ENCODE data around the gene ABHD5. TPM values are rescaled to one million over a fixed set of nuclear protein-coding genes. Genes with fewer than 3 reads are reported as not detected.

Gene ABHD5
- total RNA-seq, 1 experiment from 2014 or later, result 29.5 TPM

- Histone ChIP-seq H3F3A (ENCODE audit: low read length, unreplicated experiment) (no peaks in the 10 kb centered on the region), H3K27ac (ENCODE audit: low read length) (no peak overlapping the region), H3K9ac (ENCODE audit: low read length) (no peak overlapping the region), H3K27me3 (ENCODE audit: low read length) (no peaks in the 10 kb centered on the region), H3K79me2 (ENCODE audit: low read length) (no peaks in the 10 kb centered on the region), H4K20me1 (ENCODE audit: low read length) (no peaks in the 10 kb centered on the region), H3K4me2 (ENCODE audit: low read length) (no peak overlapping the region), H3K9me2 (replicated peaks; ENCODE audit: low read length) (no peaks in the 10 kb centered on the region), H3K4me3 (ENCODE audit: low read length) (no peak overlapping the region), H2AFZ (ENCODE audit: low read length) (no peak overlapping the region), H3K36me3 (ENCODE audit: low read depth, low read length) (no peaks in the 10 kb centered on the region), H3K9me3 (ENCODE audit: low read length) (no peaks in the 10 kb centered on the region), H3K4me1 (ENCODE audit: insufficient read depth, low read length) (peaks cover 12% of the 10 kb centered on the region)
- no TSS peak for BruUV-seq (replicated peaks)
- CTCF ChIA-PET, result no interaction called here
- no peak for DNase-seq
- ATAC-seq, result no peak
- intact Hi-C loops (cut with micrococcal nuclease), result no loop called here
- POLR2A ChIA-PET (ENCODE audit: unreplicated experiment), result no interaction called here
- TF ChIP-seq CTCF (conservative IDR thresholded peaks at IDR 0.05; ENCODE audit: low read depth, low read length) (no peak), EZH2phosphoT487 (IDR thresholded peaks at IDR 0.05; ENCODE audit: borderline replicate concordance, low read length) (no peak), EZH2 (IDR thresholded peaks at IDR 0.05; ENCODE audit: low read length, unreplicated experiment) (no peak)
These were observed 5.8 kb upstream of the ABHD5 start for GRCh38 chr3:43684944-43685343.

GRCh38 chr3:43685921-43686320 lies 4.8 kb upstream of the ABHD5 start:
- no peaks in the 10 kb centered on the region for H3K36me3 ChIP-seq (ENCODE audit: low read depth, low read length)
- H4K20me1 ChIP-seq (ENCODE audit: low read length), result no peaks in the 10 kb centered on the region
- intact Hi-C loops (cut with micrococcal nuclease), result no loop called here
- TF ChIP-seq EZH2 (IDR thresholded peaks at IDR 0.05; ENCODE audit: low read length, unreplicated experiment) (no peak), CTCF (conservative IDR thresholded peaks at IDR 0.05; ENCODE audit: low read depth, low read length) (no peak), EZH2phosphoT487 (IDR thresholded peaks at IDR 0.05; ENCODE audit: borderline replicate concordance, low read length) (no peak)
- no peaks in the 10 kb centered on the region for H3F3A ChIP-seq (ENCODE audit: low read length, unreplicated experiment)
- H3K4me1 ChIP-seq (ENCODE audit: insufficient read depth, low read length), result peaks cover 12% of the 10 kb centered on the region
- no peak overlapping the region for H3K4me2 ChIP-seq (ENCODE audit: low read length)
- no peak overlapping the region for H2AFZ ChIP-seq (ENCODE audit: low read length)
- H3K27ac ChIP-seq (ENCODE audit: low read length), result no peak overlapping the region
- no peak for DNase-seq
- no peaks in the 10 kb centered on the region for H3K79me2 ChIP-seq (ENCODE audit: low read length)
- POLR2A ChIA-PET (ENCODE audit: unreplicated experiment), result no interaction called here
- ATAC-seq, result no peak
- no peaks in the 10 kb centered on the region for H3K9me2 ChIP-seq (replicated peaks; ENCODE audit: low read length)
- CTCF ChIA-PET, result no interaction called here
- H3K27me3 ChIP-seq (ENCODE audit: low read length), result no peaks in the 10 kb centered on the region
- H3K4me3 ChIP-seq (ENCODE audit: low read length), result no peak overlapping the region
- no TSS peak for BruUV-seq (replicated peaks)
- H3K9ac ChIP-seq (ENCODE audit: low read length), result no peak overlapping the region
- H3K9me3 ChIP-seq (ENCODE audit: low read length), result no peaks in the 10 kb centered on the region

- H3K4me3 ChIP-seq (ENCODE audit: low read length), result no peak overlapping the region
- CTCF ChIA-PET, result no interaction called here
- H4K20me1 ChIP-seq (ENCODE audit: low read length), result no peaks in the 10 kb centered on the region
- H2AFZ ChIP-seq (ENCODE audit: low read length), result no peak overlapping the region
- no TSS peak for BruUV-seq (replicated peaks)
- H3K36me3 ChIP-seq (ENCODE audit: low read depth, low read length), result no peaks in the 10 kb centered on the region
- no peaks in the 10 kb centered on the region for H3K9me3 ChIP-seq (ENCODE audit: low read length)
- DNase-seq (no peak), ATAC-seq (no peak)
- POLR2A ChIA-PET (ENCODE audit: unreplicated experiment), result no interaction called here
- H3K9ac ChIP-seq (ENCODE audit: low read length), result no peak overlapping the region
- no peak overlapping the region for H3K27ac ChIP-seq (ENCODE audit: low read length)
- H3K27me3 ChIP-seq (ENCODE audit: low read length), result no peaks in the 10 kb centered on the region
- peaks cover under 1% of the 10 kb centered on the region; the same call in 1 of the 2 replicates for H3K79me2 ChIP-seq (ENCODE audit: low read length)
- no peak overlapping the region for H3K4me2 ChIP-seq (ENCODE audit: low read length)
- H3K9me2 ChIP-seq (replicated peaks; ENCODE audit: low read length), result no peaks in the 10 kb centered on the region
- H3K4me1 ChIP-seq (ENCODE audit: insufficient read depth, low read length), result peaks cover 12% of the 10 kb centered on the region
- H3F3A ChIP-seq (ENCODE audit: low read length, unreplicated experiment), result no peaks in the 10 kb centered on the region
- no peak for TF ChIP-seq EZH2 (IDR thresholded peaks at IDR 0.05; ENCODE audit: low read length, unreplicated experiment)
- TF ChIP-seq CTCF (conservative IDR thresholded peaks at IDR 0.05; ENCODE audit: low read depth, low read length), result no peak
- no peak for TF ChIP-seq EZH2phosphoT487 (IDR thresholded peaks at IDR 0.05; ENCODE audit: borderline replicate concordance, low read length)
- intact Hi-C loops (cut with micrococcal nuclease), result no loop called here
These were observed 4.4 kb upstream of the ABHD5 start for GRCh38 chr3:43686333-43686699.
